ENCODE measurements around the gene EIF4G2. TPM values are rescaled to one million over a fixed set of nuclear protein-coding genes. Genes with fewer than 3 reads are reported as not detected.

Gene EIF4G2
- total and polyA plus RNA-seq, 10 of the 15 experiments (the other 5 are each of a cell fraction or from before 2014, with no cell fraction given), result 210 to 1,104 (median 713) TPM

DNA sequence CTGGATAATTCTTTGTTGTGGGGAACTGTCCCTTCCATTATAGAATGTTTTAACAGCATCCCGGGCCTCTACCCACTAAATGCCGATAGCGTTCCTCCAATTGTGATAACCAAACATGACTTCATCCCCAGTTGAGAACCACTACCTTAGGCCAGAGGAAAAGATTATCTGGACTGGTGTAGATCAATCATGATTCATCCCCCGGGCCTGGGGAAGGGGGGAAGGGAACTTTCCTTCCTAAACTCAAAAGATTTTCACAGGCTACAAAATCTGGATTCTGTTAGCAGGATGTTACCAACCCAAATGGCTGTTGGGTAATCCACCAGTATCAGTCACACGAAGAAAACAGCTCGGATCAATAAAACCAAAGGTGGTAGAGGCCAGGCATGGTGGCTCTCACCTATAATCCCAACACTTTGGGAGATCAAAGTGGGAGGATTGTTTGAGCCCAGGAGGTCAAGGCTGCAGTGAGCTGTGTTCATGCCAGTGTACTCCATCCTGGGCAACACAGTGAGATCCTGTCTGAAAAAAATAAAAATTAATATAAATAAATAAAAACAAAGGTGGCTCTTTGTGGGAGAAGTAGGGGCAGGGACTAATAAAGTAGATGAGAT, 47.5 kb downstream of the EIF4G2 start:
- ATAC-seq (no peak), FAIRE-seq (no peak), DNase-seq (ENCODE audit: low read depth, low spot score) (no peak)
- in situ Hi-C loops (cut with MboI) (no loop called here), intact Hi-C loops (cut with micrococcal nuclease; ENCODE audit: unreplicated experiment) (no loop called here)
- ChIA-PET RAD21 (ENCODE audit: unreplicated experiment) (interaction anchor here (1.0 kb wide), 1 partner anchor 46 kb away, joined by 3 read pairs; no protein-coding TSS in a partner anchor), CTCF (interaction anchor here (0.6 to 4.1 kb wide), 7 partner anchors 9 to 1052 kb away, joined by 3 to 23 read pairs (median 4); partner anchors contain the start of genes CTR9 and EIF4G2), SMC1A (ENCODE audit: uncharacterized antibody, unreplicated experiment) (interaction anchor here (1.4 to 2.4 kb wide), 3 partner anchors 9 to 32 kb away, joined by 5 to 8 read pairs (median 7); no protein-coding TSS in a partner anchor), POLR2A (no interaction called here)
- Histone ChIP-seq H3K79me2 (ENCODE audit: control insufficient read depth, insufficient read depth, low read length) (no peaks in the 10 kb centered on the region), H3K4me1 (ENCODE audit: control insufficient read depth, insufficient read depth, low read length) (peaks cover 11% of the 10 kb centered on the region), H3K36me3 (ENCODE audit: control insufficient read depth in 2 of 2, insufficient read depth in 2 of 2, low read length in 1 of 2) (peaks cover 3 to 19% of the 10 kb centered on the region in 2 experiments; a peak in 3 of 4 replicates), H4K20me1 (ENCODE audit: control insufficient read depth, insufficient read depth) (no peaks in the 10 kb centered on the region), H3K9ac (ENCODE audit: control insufficient read depth, insufficient read depth, low read length) (no peak overlapping the region), H2AFZ (ENCODE audit: control insufficient read depth, low read depth, low read length) (no peak overlapping the region), H3K9me3 (replicated peaks; ENCODE audit: control insufficient read depth, insufficient read depth, low read length) (no peaks in the 10 kb centered on the region), H3K4me3 (no peak overlapping the region), H3K27me3 (replicated peaks in 1 of 2; ENCODE audit: control insufficient read depth in 2 of 2, insufficient read depth in 2 of 2, low read length in 1 of 2) (no peaks in the 10 kb centered on the region), H3K27ac (ENCODE audit: control insufficient read depth, insufficient read depth) (no peak overlapping the region), H3K4me2 (ENCODE audit: control insufficient read depth, insufficient read depth) (no peak overlapping the region)
- TF ChIP-seq BCL11A (IDR thresholded peaks at IDR 0.05; ENCODE audit: low read depth, low read length), result no peak
- TF ChIP-seq TAF1 (IDR thresholded peaks at IDR 0.05; ENCODE audit: borderline replicate concordance, low read depth, low read length), result no peak
- no peak for TF ChIP-seq STAT3 (IDR thresholded peaks at IDR 0.05; ENCODE audit: low read depth, low read length)
- no peak for TF ChIP-seq CHD2 (IDR thresholded peaks at IDR 0.05; ENCODE audit: borderline replicate concordance, low read depth, low read length)
- TF ChIP-seq SMAD1 (IDR thresholded peaks at IDR 0.05; ENCODE audit: low read depth, partially characterized antibody), result no peak
- TF ChIP-seq, protein P1, sequence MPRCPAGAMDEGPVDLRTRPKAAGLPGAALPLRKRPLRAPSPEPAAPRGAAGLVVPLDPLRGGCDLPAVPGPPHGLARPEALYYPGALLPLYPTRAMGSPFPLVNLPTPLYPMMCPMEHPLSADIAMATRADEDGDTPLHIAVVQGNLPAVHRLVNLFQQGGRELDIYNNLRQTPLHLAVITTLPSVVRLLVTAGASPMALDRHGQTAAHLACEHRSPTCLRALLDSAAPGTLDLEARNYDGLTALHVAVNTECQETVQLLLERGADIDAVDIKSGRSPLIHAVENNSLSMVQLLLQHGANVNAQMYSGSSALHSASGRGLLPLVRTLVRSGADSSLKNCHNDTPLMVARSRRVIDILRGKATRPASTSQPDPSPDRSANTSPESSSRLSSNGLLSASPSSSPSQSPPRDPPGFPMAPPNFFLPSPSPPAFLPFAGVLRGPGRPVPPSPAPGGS (IDR thresholded peaks at IDR 0.05; ENCODE audit: borderline replicate concordance, insufficient read depth, low read depth, low read length, poor library complexity, severe bottlenecking), result no peak
- no peak for TF ChIP-seq RAD51 (IDR thresholded peaks at IDR 0.05)
- TF ChIP-seq SIX5 (IDR thresholded peaks at IDR 0.05; ENCODE audit: low read depth, low read length, severe bottlenecking), result no peak
- no peak for TF ChIP-seq POLR2A (IDR thresholded peaks at IDR 0.05; ENCODE audit: low read depth, low read length)
- no peak for TF ChIP-seq RB1 (IDR thresholded peaks at IDR 0.05; ENCODE audit: borderline replicate concordance)
- no peak for TF ChIP-seq BMI1 (IDR thresholded peaks at IDR 0.05; ENCODE audit: borderline replicate concordance)
- TF ChIP-seq CBX5 (IDR thresholded peaks at IDR 0.05; ENCODE audit: low read depth), result no peak
- TF ChIP-seq PAX5 (IDR thresholded peaks at IDR 0.05; ENCODE audit: borderline replicate concordance, low read depth, low read length), result no peak
- TF ChIP-seq RELA (IDR thresholded peaks at IDR 0.05; ENCODE audit: borderline replicate concordance, partially characterized antibody), result no peak
- TF ChIP-seq BACH1 (IDR thresholded peaks at IDR 0.05; ENCODE audit: borderline replicate concordance), result no peak
- TF ChIP-seq, protein P2, sequence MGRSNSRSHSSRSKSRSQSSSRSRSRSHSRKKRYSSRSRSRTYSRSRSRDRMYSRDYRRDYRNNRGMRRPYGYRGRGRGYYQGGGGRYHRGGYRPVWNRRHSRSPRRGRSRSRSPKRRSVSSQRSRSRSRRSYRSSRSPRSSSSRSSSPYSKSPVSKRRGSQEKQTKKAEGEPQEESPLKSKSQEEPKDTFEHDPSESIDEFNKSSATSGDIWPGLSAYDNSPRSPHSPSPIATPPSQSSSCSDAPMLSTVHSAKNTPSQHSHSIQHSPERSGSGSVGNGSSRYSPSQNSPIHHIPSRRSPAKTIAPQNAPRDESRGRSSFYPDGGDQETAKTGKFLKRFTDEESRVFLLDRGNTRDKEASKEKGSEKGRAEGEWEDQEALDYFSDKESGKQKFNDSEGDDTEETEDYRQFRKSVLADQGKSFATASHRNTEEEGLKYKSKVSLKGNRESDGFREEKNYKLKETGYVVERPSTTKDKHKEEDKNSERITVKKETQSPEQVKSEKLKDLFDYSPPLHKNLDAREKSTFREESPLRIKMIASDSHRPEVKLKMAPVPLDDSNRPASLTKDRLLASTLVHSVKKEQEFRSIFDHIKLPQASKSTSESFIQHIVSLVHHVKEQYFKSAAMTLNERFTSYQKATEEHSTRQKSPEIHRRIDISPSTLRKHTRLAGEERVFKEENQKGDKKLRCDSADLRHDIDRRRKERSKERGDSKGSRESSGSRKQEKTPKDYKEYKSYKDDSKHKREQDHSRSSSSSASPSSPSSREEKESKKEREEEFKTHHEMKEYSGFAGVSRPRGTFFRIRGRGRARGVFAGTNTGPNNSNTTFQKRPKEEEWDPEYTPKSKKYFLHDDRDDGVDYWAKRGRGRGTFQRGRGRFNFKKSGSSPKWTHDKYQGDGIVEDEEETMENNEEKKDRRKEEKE (IDR thresholded peaks at IDR 0.05), result no peak
- BruUV-seq (replicated peaks), result no TSS peak
- 97% methylated on average over 6 of the region's 6 CpGs for WGBS (ENCODE audit: insufficient coverage, insufficient replicate concordance, low lambda C conversion rate, missing lambda C conversion rate)

All from GM12878 (cell line).